ENCODE data around the gene GMCL1. TPM values are rescaled to one million over a fixed set of nuclear protein-coding genes. Genes with fewer than 3 reads are reported as not detected.

The GMCL1 gene
- total RNA-seq (2021) (20.8 and 24.1 TPM in 2 replicates), Bru-seq, nascent RNA (percentile 76 among the genes with signal in this experiment), BruChase-seq, experiment 1, labeled RNA remaining after a 2-hour chase (percentile 86 among the genes with signal in this experiment), BruChase-seq, experiment 2, labeled RNA remaining after a 6-hour chase (percentile 78 among the genes with signal in this experiment)
- long read RNA-seq, full-length matches to known transcripts, result 80 of 94 reads
- long read RNA-seq, partial matches to known transcripts, result 6 of 94 reads
- long read RNA-seq, other reads (novel, unspliced or antisense), result 8 of 94 reads

- ChIA-PET CTCF (no interaction called here), POLR2A (ENCODE audit: low non-redundant PET) (no interaction called here)
- no peak for TF ChIP-seq EZH2 (IDR thresholded peaks at IDR 0.05; ENCODE audit: borderline replicate concordance, low read depth, low read length, poor library complexity, severe bottlenecking)
- TF ChIP-seq CTCF (conservative IDR thresholded peaks at IDR 0.05; ENCODE audit: low read depth, low read length), result no peak
- peak within 1 kb of the TSS; percentile 90 for H3K4me3 ChIP-seq (ENCODE audit: low read depth, low read length, poor library complexity, severe bottlenecking)
- TSS peak; percentile 39 for BruUV-seq (replicated peaks)
- H3K9me3 ChIP-seq (ENCODE audit: low read depth, low read length, poor library complexity, severe bottlenecking), result no peaks in the 10 kb centered on the region
- no peaks in the 10 kb centered on the region for H3K36me3 ChIP-seq (ENCODE audit: insufficient read depth, low read length, poor library complexity, severe bottlenecking)
- H3K27ac ChIP-seq (ENCODE audit: low read depth, low read length, poor library complexity, severe bottlenecking), result peak within 1 kb of the TSS; percentile 68
- DNase-seq (ENCODE audit: low spot score), result peak; percentile 97
- no peaks in the 10 kb centered on the region for H3K27me3 ChIP-seq (replicated peaks; ENCODE audit: insufficient read depth, low read depth, low read length, poor library complexity)
- H3K4me1 ChIP-seq (ENCODE audit: insufficient read depth, low read length, poor library complexity, severe bottlenecking), result no peaks in the 10 kb centered on the region
- intact Hi-C loops (cut with micrococcal nuclease; ENCODE audit: unreplicated experiment), result no loop called here
Measured at GRCh38 chr2:69829256-69830044, at the start of gene GMCL1. Gene GMCL1 (plus strand): TSS chr2:69829660. CDS start chr2:69829893, 233 bp downstream.

- intact Hi-C loops (cut with micrococcal nuclease; ENCODE audit: unreplicated experiment), result no loop called here
- ChIA-PET POLR2A (ENCODE audit: low non-redundant PET) (no interaction called here), CTCF (no interaction called here)
- BruUV-seq (replicated peaks), result no TSS peak
- Histone ChIP-seq H3K4me3 (ENCODE audit: low read depth, low read length, poor library complexity, severe bottlenecking) (no peak overlapping the region), H3K4me1 (ENCODE audit: insufficient read depth, low read length, poor library complexity, severe bottlenecking) (no peaks in the 10 kb centered on the region), H3K27me3 (replicated peaks; ENCODE audit: insufficient read depth, low read depth, low read length, poor library complexity) (no peaks in the 10 kb centered on the region), H3K36me3 (ENCODE audit: insufficient read depth, low read length, poor library complexity, severe bottlenecking) (no peaks in the 10 kb centered on the region), H3K27ac (ENCODE audit: low read depth, low read length, poor library complexity, severe bottlenecking) (no peak overlapping the region), H3K9me3 (ENCODE audit: low read depth, low read length, poor library complexity, severe bottlenecking) (no peaks in the 10 kb centered on the region)
- TF ChIP-seq EZH2 (IDR thresholded peaks at IDR 0.05; ENCODE audit: borderline replicate concordance, low read depth, low read length, poor library complexity, severe bottlenecking) (no peak), CTCF (conservative IDR thresholded peaks at IDR 0.05; ENCODE audit: low read depth, low read length) (no peak)
- DNase-seq (ENCODE audit: low spot score), result no peak
Measured at GRCh38 chr2:69780921-69781320, 48.5 kb upstream of the GMCL1 start.

GRCh38 chr2:69781321-69782248 lies 47.9 kb upstream of the GMCL1 start:
- BruUV-seq (replicated peaks), result no TSS peak
- intact Hi-C loops (cut with micrococcal nuclease; ENCODE audit: unreplicated experiment), result no loop called here
- no peaks in the 10 kb centered on the region for H3K4me1 ChIP-seq (ENCODE audit: insufficient read depth, low read length, poor library complexity, severe bottlenecking)

More at GRCh38 chr2:69781321-69782248, 47.9 kb upstream of the GMCL1 start:
- Histone ChIP-seq H3K4me3 (ENCODE audit: low read depth, low read length, poor library complexity, severe bottlenecking) (no peak overlapping the region), H3K36me3 (ENCODE audit: insufficient read depth, low read length, poor library complexity, severe bottlenecking) (no peaks in the 10 kb centered on the region), H3K9me3 (ENCODE audit: low read depth, low read length, poor library complexity, severe bottlenecking) (no peaks in the 10 kb centered on the region), H3K27me3 (replicated peaks; ENCODE audit: insufficient read depth, low read depth, low read length, poor library complexity) (no peaks in the 10 kb centered on the region), H3K27ac (ENCODE audit: low read depth, low read length, poor library complexity, severe bottlenecking) (no peak overlapping the region)
- ChIA-PET CTCF (no interaction called here), POLR2A (ENCODE audit: low non-redundant PET) (no interaction called here)
- TF ChIP-seq CTCF (conservative IDR thresholded peaks at IDR 0.05; ENCODE audit: low read depth, low read length) (no peak), EZH2 (IDR thresholded peaks at IDR 0.05; ENCODE audit: borderline replicate concordance, low read depth, low read length, poor library complexity, severe bottlenecking) (no peak)
- no peak for DNase-seq (ENCODE audit: low spot score)
